Right lobe of liver (tissue), 6 donors: ENCODE measurements around the gene STRC. TPM values are rescaled to one million over a fixed set of nuclear protein-coding genes. Genes with fewer than 3 reads are reported as not detected.
"Not testable (repeated sequence)": the region's sequence is repeated elsewhere in the genome, so short reads cannot be mapped to it uniquely, and the experiment has no call there.

Source experiments
- ATAC-seq, 4 donors: fragments of 200-7000 bp; cut with Tn5 transposase; one replicate each; pipeline ENCODE4 v1.9.1; 2020; ENCODE audit warnings: mild to moderate bottlenecking in 4 of 4, moderate library complexity in 4 of 4
- DNase-seq, 3 donors: peaks; one replicate each; pipeline ENCODE4 v3.0.0-alpha.2; 2020
- H3K27ac ChIP-seq, 3 donors: fragments of 200-600 bp; one replicate each; pipeline ENCODE4 v1.8.0; 2022
- H3K27me3 ChIP-seq, 2 donors: fragments of 200-600 bp; one replicate each; pipeline ENCODE4 v1.8.0; 2022
- H3K36me3 ChIP-seq, 4 donors: fragments of 200-600 bp; sonication (generic) in 1 of 4; one replicate each; pipeline versions ENCODE4 v1.5.1 to v1.8.0; 2017 to 2022; ENCODE audit warnings: control low read depth in 1 of 4
- H3K4me1 ChIP-seq, 4 donors: fragments of 200-600 bp; sonication (generic) in 1 of 4; one replicate each; pipeline versions ENCODE4 v1.5.1 to v1.8.0; 2017 to 2022; ENCODE audit warnings: control low read depth in 1 of 4
- H3K4me3 ChIP-seq, 3 donors: fragments of 200-600 bp; one replicate each; pipeline ENCODE4 v1.8.0; 2022
- H3K9me3 ChIP-seq, 4 donors: fragments of 200-600 bp; sonication (generic) in 1 of 4; one replicate each; pipeline versions ENCODE4 v1.5.1 to v1.8.0; 2017 to 2022; ENCODE audit warnings: control low read depth in 1 of 4
- CTCF ChIP-seq, 4 donors: fragments of 200-600 bp in 3 of 4; fragments of 450-650 bp in 1 of 4; IDR thresholded peaks; one replicate each; pipeline versions ENCODE4 v1.5.1 to v1.8.0; 2016 to 2022; ENCODE audit warnings: antibody characterized with exemption in 4 of 4, mild to moderate bottlenecking in 2 of 4
- POLR2A ChIP-seq: fragments of 450-650 bp; IDR thresholded peaks from one replicate; pipeline ENCODE4 v1.6.1; 2017; ENCODE audit warnings: antibody characterized with exemption, mild to moderate bottlenecking
- WGBS: methylation state at CpG from one replicate; pipeline ENCODE4 v1.1.6; 2018; ENCODE audit warnings: low coverage, low lambda C conversion rate; ENCODE audit not compliant: insufficient coverage; ENCODE audit errors: missing lambda C conversion rate; 5-methylcytosine and 5-hydroxymethylcytosine counted together
- intact Hi-C, 2 donors: fragments of 100-400 bp; cut with DNase I; formaldehyde crosslinking; loops; one replicate each; pipeline versions ENCODE4 v1.11.2 to v1.14.1; 2022
- small RNA-seq, 2 experiments: library from RNA; depleted of rRNA; stranded (forward); fragments of <200 nt; gene quantifications; one replicate each; pipeline ENCODE3, GENCODE V24; 2016
- total RNA-seq, 6 experiments: library from RNA; depleted of rRNA in 2 of 6; stranded (reverse); fragments of >200 nt in 2 of 6; fragmentation: NEBNext Ultra II Directional in 3 of 6; extraction: Animal tissue kit (Norgen Biotek cat#: 25700) in 3 of 6; gene quantifications; one replicate each; pipeline versions ENCODE4 v1.1.0 to v1.2.4, GENCODE V29; 2016 to 2023
- donor health status: DM: no; HTN: yes; CAD: no.
- donor health status: DM: no; HTN: no; CAD: no.
- donor health status: DM: no; HTN: no; CAD: no.
- donor health status: DM: no; HTN: yes; CAD: no.
- donor health status: DM: no; HTN: yes; CAD: no.

The STRC gene
- total RNA-seq, 6 experiments from 2014 or later: 0.11 to 1.4 (median 0.83) TPM; not detected in 1

DNA sequence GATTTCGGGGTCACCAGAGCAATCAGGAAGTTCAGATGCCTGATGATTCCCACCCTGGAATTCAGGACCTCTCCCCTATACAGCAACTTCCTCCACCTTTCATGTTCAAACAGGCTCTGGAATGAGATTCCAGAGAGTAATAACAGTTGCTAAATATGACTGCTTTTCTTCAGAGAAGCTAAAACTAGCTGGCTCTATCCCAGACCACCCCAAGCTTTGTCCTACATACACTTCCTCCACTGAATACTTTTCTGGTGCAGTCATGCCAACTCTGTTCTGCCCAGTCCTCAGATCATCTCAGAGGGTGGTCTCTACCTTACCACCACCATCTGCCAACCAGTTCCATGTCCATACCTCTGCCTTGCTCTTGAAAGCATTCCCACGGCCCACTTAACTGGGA is 52.0 kb downstream of the STRC start:
- ATAC-seq, intact Hi-C loops, H3K4me1 ChIP-seq, H3K36me3 ChIP-seq, H3K4me3 ChIP-seq, H3K27ac ChIP-seq, H3K9me3 ChIP-seq, DNase-seq, H3K27me3 ChIP-seq: not testable (repeated sequence)
- no CpG with 5 or more reads among the region's 2 CpGs for WGBS

GRCh38 chr15:43563793-43564192 is 54.8 kb downstream of the STRC start:
- WGBS: no CpG with 5 or more reads among the region's 8 CpGs
- H3K9me3 ChIP-seq, H3K36me3 ChIP-seq, ATAC-seq, H3K4me1 ChIP-seq, intact Hi-C loops, H3K27ac ChIP-seq, DNase-seq, H3K4me3 ChIP-seq, H3K27me3 ChIP-seq: not testable (repeated sequence)

DNA sequence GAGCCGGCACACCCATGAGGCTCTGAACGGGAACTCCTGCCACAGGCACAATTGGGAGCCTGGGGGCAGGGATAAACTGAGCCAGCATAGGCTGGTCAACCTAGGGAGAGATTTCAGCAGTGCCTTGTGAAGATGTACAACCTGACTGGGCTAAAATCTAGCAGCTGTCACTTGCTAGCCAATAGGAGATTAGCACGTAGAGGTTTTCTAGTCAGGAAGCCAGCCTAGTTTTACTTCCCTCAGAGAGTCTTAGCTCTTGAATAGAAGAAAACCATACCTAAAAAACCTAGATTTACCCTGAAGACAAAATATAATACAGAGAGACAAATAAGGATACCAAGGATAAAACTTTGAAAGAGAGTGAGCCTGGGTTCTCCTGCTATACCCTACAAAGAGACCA is 55.8 kb downstream of the STRC start:
- H3K27ac ChIP-seq, intact Hi-C loops, H3K4me3 ChIP-seq, H3K9me3 ChIP-seq, ATAC-seq, H3K27me3 ChIP-seq, H3K36me3 ChIP-seq, H3K4me1 ChIP-seq, DNase-seq: not testable (repeated sequence)
- WGBS: no CpG with 5 or more reads among the region's 3 CpGs

DNA sequence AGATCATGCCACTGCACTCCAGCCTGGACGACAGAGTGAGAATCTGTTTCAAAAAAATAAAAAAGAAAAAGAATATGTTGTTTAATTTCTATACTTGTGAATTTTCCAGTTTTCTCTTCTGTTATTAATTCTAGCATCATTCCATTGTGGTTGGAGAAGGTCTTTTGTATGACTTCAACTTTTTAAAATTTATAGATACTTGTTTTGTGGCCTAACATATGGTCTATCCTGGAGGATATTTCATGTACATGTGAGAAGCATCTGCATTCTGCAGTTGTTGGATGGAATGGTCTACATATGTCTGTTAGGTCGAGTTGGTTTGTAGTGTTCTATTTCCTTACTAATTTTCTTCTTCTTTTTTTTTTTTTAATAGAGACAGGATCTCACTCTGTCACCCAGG is 65.6 kb downstream of the STRC start:
- Histone ChIP-seq H3K4me1 (no peaks in the 10 kb centered on the region), H3K4me3 (no peak overlapping the region), H3K27ac (no peak overlapping the region), H3K27me3 (no peaks in the 10 kb centered on the region), H3K9me3 (no peaks in the 10 kb centered on the region), H3K36me3 (no peaks in the 10 kb centered on the region)
- TF ChIP-seq CTCF (IDR thresholded peaks at IDR 0.05) (no peak), POLR2A (no peak)
- ATAC-seq (no peak), DNase-seq (no peak)
- WGBS: 70% methylated on average over 2 of the region's 2 CpGs
- intact Hi-C loops: no loop called here

DNA sequence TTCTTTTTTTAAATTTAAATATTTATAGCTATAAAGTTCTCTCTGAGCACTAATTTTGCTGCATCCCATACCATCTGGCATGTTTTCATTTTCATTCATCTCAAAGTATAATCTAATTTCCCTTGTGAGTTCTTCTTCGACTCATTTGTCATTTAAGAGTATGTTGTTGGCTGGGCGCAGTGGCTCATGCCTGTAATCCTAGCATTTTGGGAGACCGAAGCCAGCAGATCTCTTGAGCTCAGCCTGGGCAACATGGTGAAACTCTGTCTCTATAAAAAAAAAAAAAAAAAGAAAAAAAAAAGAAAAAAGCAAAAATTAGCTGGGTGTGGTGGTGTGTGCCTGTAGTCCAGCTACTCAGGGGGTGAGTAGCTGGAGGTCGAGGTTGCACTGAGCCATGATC is 66.3 kb downstream of the STRC start:
- H3K27ac ChIP-seq: no peak overlapping the region
- 94% methylated on average over 4 of the region's 4 CpGs for WGBS
- H3K4me1 ChIP-seq: no peaks in the 10 kb centered on the region
- TF ChIP-seq POLR2A (no peak), CTCF (IDR thresholded peaks at IDR 0.05) (no peak)
- no peaks in the 10 kb centered on the region for H3K36me3 ChIP-seq
- ATAC-seq: no peak
- intact Hi-C loops: no loop called here
- DNase-seq: no peak
- H3K4me3 ChIP-seq: no peak overlapping the region
- H3K9me3 ChIP-seq: no peaks in the 10 kb centered on the region
- H3K27me3 ChIP-seq: no peaks in the 10 kb centered on the region

- 76% methylated on average over 9 of the region's 10 CpGs for WGBS
- intact Hi-C loops: no loop called here
- TF ChIP-seq CTCF (IDR thresholded peaks at IDR 0.05) (no peak), POLR2A (no peak)
- ATAC-seq (no peak), DNase-seq (no peak)
- no peak overlapping the region for H3K4me3 ChIP-seq
- H3K9me3 ChIP-seq: no peaks in the 10 kb centered on the region
- H3K4me1 ChIP-seq: no peaks in the 10 kb centered on the region
- H3K27ac ChIP-seq: no peak overlapping the region
- H3K36me3 ChIP-seq: no peaks in the 10 kb centered on the region
- H3K27me3 ChIP-seq: no peaks in the 10 kb centered on the region
Measured at GRCh38 chr15:43550527-43551363, 67.9 kb downstream of the STRC start.

Small RNA genes lying within 50 kb of the gene (small RNA-seq; reads per million reads assigned to genes)
- gene PDIA3P2 (0 reads per million in 2 experiments), gene RNU6-554P (0 reads per million in 2 experiments), gene RNU6-610P (0 reads per million in 2 experiments)

Other genes starting within 250 kb of the STRC start
- 10 to 100 TPM in 5 of 6 experiments, 1 to 10 TPM in 1; 9.9 to 15.4 (median 13.4) TPM for gene ZSCAN29, start 247.8 kb downstream of the STRC start, total RNA-seq
- 10 to 100 TPM in 2 of 6 experiments, 1 to 10 TPM in 4; 8.0 to 14.0 (median 9.5) TPM for gene TUBGCP4, start 247.7 kb downstream of the STRC start, total RNA-seq
- gene TP53BP1, start 125.6 kb downstream of the STRC start, total RNA-seq: 10 to 100 TPM in 5 of 6 experiments, 1 to 10 TPM in 1; 4.9 to 12.2 (median 10.8) TPM
- under 1 TPM; 0.09 to 0.56 (median 0.24) TPM for gene MAP1A, start 101.2 kb downstream of the STRC start, total RNA-seq
- 10 to 100 TPM; 11.6 to 23.2 (median 16.5) TPM for gene PPIP5K1, start 28.6 kb downstream of the STRC start, total RNA-seq
- gene CKMT1B, start 24.8 kb downstream of the STRC start, total RNA-seq: not detected
- gene CATSPER2, start 30.0 kb upstream of the STRC start, total RNA-seq: 1 to 10 TPM in 4 of 6 experiments, under 1 TPM in 2; 0.74 to 3.2 (median 1.9) TPM
- gene CKMT1A, start 75.1 kb upstream of the STRC start, total RNA-seq: 1 to 10 TPM in 2 of 6 experiments, not detected in 4; 1.2 to 1.3 TPM
- gene PDIA3, start 127.6 kb upstream of the STRC start, total RNA-seq: 100 to 1,000 TPM; 203 to 511 (median 317) TPM
- gene ELL3, start 158.2 kb upstream of the STRC start, total RNA-seq: 1 to 10 TPM in 5 of 6 experiments, under 1 TPM in 1; 0.39 to 2.0 (median 1.7) TPM
- gene SERF2, start 173.5 kb upstream of the STRC start, total RNA-seq: 100 to 1,000 TPM; 454 to 694 (median 611) TPM
- under 1 TPM in 2 of 6 experiments, not detected in 4; 0.22 to 0.26 TPM for gene SERINC4, start 181.4 kb upstream of the STRC start, total RNA-seq
- 10 to 100 TPM in 3 of 6 experiments, 1 to 10 TPM in 3; 6.1 to 17.4 (median 9.1) TPM for gene HYPK, start 181.8 kb upstream of the STRC start, total RNA-seq
- 10 to 100 TPM in 2 of 6 experiments, 1 to 10 TPM in 4; 6.7 to 11.9 (median 8.1) TPM for gene MFAP1, start 205.9 kb upstream of the STRC start, total RNA-seq
- 1 to 10 TPM in 3 of 6 experiments, under 1 TPM in 3; 0.46 to 5.5 (median 1.1) TPM for gene WDR76, start 208.2 kb upstream of the STRC start, total RNA-seq